Measurements from ENCODE around the gene FHAD1.

Gene FHAD1

DNA sequence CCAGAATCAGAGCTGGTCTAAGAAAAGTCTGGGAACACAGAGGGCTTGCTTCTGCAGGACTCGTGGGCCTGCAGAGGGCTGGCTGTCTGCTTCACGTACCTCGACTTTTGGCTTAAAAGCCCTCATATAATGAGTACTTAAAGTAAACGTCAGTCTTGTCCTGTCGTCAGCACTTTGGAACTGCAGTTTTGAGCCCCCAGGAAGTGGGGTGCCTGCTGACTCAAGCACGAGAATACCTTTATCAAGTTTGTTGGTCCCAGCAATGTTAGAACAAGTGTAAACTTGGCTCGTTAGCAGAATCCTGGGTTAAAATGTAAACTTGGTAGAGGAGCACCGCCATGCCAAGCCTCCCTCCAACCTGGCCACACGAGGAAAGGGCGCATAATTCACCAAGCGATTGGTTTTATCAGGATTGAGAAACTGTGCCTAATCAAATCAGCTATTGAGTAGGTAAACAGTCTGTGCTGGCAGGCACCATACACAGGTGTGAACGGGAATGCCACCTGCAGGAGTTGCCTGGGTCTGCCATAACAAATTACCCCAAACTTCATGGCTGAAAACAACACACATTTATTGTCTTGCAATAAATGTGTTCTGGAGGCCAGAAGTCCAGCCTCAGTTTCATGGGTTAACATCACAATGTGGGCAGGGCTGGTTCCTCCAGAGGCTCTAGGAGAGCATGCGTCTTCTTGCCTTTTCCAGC lies 45.0 kb upstream of the FHAD1 start:
- TF ChIP-seq REST (IDR thresholded peaks at IDR 0.05; ENCODE audit: low read depth) (no peak), RAD21 (IDR thresholded peaks at IDR 0.05; ENCODE audit: low read depth) (no peak), YY1 (IDR thresholded peaks at IDR 0.05; ENCODE audit: low read depth) (no peak), MAX (IDR thresholded peaks at IDR 0.05) (no peak), CREB1 (IDR thresholded peaks at IDR 0.05; ENCODE audit: low read depth) (no peak), ZBTB7A (IDR thresholded peaks at IDR 0.05; ENCODE audit: low read depth) (no peak), EGR1 (IDR thresholded peaks at IDR 0.05) (no peak), TEAD4 (IDR thresholded peaks at IDR 0.05) (no peak), FOXM1 (IDR thresholded peaks at IDR 0.05; ENCODE audit: borderline replicate concordance, low read depth) (no peak), TAF1 (IDR thresholded peaks at IDR 0.05; ENCODE audit: low read depth) (no peak)
- TF ChIP-seq, protein P1, sequence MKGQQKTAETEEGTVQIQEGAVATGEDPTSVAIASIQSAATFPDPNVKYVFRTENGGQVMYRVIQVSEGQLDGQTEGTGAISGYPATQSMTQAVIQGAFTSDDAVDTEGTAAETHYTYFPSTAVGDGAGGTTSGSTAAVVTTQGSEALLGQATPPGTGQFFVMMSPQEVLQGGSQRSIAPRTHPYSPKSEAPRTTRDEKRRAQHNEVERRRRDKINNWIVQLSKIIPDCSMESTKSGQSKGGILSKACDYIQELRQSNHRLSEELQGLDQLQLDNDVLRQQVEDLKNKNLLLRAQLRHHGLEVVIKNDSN (IDR thresholded peaks at IDR 0.05) = no peak

DNA sequence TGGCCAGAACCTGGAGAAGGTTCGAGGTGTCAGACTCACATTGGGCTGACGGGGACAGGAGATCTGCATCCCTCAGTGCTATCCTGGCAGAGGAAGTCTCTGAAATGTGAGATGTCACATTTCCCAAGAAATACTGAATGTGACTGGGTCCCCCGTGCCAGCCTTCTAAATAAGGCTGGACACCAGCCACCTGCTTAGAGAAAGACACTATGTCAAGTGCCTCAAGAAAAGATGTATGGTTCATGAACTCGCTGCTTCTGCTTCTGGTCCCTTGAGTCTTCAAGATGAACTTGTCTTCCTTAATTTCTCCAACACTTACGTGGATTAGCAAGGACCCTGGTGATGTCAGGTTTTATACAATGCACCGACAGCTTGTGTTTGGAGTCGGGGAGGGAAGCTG lies 42.1 kb upstream of the FHAD1 start:
- TF ChIP-seq MAX (IDR thresholded peaks at IDR 0.05) (no peak), FOXM1 (IDR thresholded peaks at IDR 0.05; ENCODE audit: borderline replicate concordance, low read depth) (no peak), EGR1 (IDR thresholded peaks at IDR 0.05) (no peak), TCF12 (IDR thresholded peaks at IDR 0.05; ENCODE audit: low read depth) (no peak), RAD21 (IDR thresholded peaks at IDR 0.05; ENCODE audit: low read depth) (no peak), YY1 (IDR thresholded peaks at IDR 0.05; ENCODE audit: low read depth) (no peak), REST (IDR thresholded peaks at IDR 0.05; ENCODE audit: low read depth) (no peak), CEBPB (IDR thresholded peaks at IDR 0.05) (no peak), TAF1 (IDR thresholded peaks at IDR 0.05; ENCODE audit: low read depth) (no peak), TEAD4 (IDR thresholded peaks at IDR 0.05) (no peak)
- TF ChIP-seq, protein P1 (IDR thresholded peaks at IDR 0.05) = no peak

DNA sequence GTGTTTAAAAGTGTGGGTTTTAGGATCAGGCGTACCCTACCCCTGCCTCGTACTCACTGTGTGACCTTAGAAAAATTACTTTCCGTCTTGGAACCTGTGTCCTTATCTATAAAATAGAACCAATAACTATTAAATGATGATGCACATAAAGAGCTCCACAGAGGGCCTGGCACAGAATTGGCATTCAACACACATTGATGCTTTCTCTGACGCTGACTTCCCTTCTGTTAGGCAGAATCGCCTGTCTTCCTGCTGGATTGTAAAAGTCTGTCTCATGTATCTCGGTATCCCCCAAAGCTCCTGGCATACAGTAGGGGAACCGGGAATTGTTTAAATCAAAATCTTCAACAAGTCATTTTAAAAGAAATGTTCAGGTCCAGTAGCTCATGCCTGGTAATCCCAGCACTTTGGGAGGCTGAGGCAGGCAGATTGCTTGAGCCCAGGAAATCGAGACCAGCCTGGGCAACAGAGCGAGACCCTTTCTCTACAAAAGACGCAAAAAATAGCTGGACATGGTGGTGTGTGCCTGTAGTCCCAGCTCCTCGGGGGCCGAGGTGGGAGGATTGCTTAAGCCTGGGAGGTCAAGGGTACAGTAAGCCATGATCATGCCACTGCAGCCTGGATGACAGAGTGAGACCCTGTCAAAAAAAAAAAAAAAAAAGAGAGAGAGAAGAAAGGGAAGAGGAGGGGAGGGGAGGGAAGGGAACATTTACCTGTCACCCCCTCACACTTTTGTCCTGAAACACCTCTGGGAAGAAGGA lies 41.3 kb upstream of the FHAD1 start:
- TF ChIP-seq CEBPB (IDR thresholded peaks at IDR 0.05) = no peak
- no peak for TF ChIP-seq REST (IDR thresholded peaks at IDR 0.05; ENCODE audit: low read depth)

DNA sequence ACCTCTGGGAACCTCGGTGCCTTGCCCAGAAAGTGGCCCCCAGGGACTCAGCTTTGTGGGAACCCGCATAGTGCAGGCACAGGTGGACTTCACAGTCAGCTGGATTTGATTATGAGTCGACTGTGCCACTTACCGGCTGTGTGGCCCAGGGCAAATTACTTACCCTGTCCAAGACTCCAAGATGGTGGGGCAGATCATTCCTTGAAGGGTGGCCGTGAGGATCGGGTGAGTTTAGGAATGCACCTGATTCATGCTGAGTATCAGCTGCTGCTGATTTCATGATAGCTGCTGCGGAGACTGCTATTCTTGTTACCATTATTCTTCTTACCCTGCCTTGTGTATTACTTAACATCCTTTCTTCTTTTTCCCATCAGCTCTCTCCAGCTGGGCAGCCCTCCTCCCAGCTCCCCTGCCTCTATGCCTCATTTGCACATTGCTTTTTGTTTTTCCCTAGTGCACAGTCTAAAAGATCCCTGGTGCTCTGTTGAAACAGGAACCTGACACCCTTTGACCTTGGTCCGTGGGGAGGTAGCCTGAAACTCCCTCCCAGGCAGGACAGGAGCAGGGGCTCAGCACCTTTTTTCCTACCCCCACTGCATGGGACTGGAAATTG lies 40.5 kb upstream of the FHAD1 start:
- TF ChIP-seq YY1 (IDR thresholded peaks at IDR 0.05; ENCODE audit: low read depth) (no peak), REST (IDR thresholded peaks at IDR 0.05; ENCODE audit: low read depth) (no peak), CEBPB (IDR thresholded peaks at IDR 0.05) (no peak), ZBTB7A (IDR thresholded peaks at IDR 0.05; ENCODE audit: low read depth) (no peak), TAF1 (IDR thresholded peaks at IDR 0.05; ENCODE audit: low read depth) (no peak), NFIC (IDR thresholded peaks at IDR 0.05) (no peak), MAX (IDR thresholded peaks at IDR 0.05) (no peak), RAD21 (IDR thresholded peaks at IDR 0.05; ENCODE audit: low read depth) (no peak)
